SU-DHL-6 (cell line): ENCODE data around the gene TNIK.

ENCODE experiments used
- EZH2phosphoT487 ChIP-seq: fragments of 200-600 bp; sonication (generic), shearing (Covaris generic); conservative IDR thresholded peaks from 2 replicates; pipeline ENCODE4 v1.6.1; 2018; ENCODE audit warnings: mild to moderate bottlenecking, antibody characterized with exemption, low read length, moderate library complexity, mixed read lengths
- TF ChIP-seq, protein P1 (sequence below): fragments of 200-600 bp; sonication (generic); IDR thresholded peaks from one replicate; pipeline ENCODE4 v1.5.1; 2017; ENCODE audit warnings: antibody characterized with exemption, mild to moderate bottlenecking, low read length, moderate library complexity; ENCODE audit not compliant: insufficient read depth, poor library complexity, severe bottlenecking

DNA sequence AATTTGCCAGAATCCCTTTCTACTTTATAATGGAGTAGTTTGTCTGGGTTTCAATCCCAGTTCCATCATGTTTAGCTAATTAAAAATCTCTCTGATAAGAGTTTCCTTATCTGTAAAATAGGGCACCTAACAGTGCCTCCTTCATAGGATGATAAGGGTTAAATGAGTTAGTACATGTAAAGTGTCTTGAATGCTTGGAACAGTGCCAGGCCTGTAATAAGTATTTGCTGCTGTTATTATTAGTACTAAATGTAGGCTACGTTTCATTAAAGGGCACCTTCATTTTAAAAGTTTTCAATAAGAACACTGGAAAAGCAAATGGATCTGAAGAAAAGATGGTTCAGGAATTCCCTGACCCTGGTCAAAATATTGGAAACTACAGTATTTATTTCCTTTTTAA, 421.9 kb downstream of the TNIK start:
- TF ChIP-seq, protein P1, sequence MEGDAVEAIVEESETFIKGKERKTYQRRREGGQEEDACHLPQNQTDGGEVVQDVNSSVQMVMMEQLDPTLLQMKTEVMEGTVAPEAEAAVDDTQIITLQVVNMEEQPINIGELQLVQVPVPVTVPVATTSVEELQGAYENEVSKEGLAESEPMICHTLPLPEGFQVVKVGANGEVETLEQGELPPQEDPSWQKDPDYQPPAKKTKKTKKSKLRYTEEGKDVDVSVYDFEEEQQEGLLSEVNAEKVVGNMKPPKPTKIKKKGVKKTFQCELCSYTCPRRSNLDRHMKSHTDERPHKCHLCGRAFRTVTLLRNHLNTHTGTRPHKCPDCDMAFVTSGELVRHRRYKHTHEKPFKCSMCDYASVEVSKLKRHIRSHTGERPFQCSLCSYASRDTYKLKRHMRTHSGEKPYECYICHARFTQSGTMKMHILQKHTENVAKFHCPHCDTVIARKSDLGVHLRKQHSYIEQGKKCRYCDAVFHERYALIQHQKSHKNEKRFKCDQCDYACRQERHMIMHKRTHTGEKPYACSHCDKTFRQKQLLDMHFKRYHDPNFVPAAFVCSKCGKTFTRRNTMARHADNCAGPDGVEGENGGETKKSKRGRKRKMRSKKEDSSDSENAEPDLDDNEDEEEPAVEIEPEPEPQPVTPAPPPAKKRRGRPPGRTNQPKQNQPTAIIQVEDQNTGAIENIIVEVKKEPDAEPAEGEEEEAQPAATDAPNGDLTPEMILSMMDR: no peak
- no peak for TF ChIP-seq EZH2phosphoT487
